Stimulated activated CD4-positive, alpha-beta T cell treated with anti-CD3 and anti-CD28 coated beads, Interleukin-1b, Interleukin-23, amount 100 ng/mL, for 1 hour (primary cell): Measurements from ENCODE around the gene SNAPC1.
"Not testable (repeated sequence)": the region's sequence is repeated elsewhere in the genome, so short reads cannot be mapped to it uniquely, and the experiment has no call there.

Experiments used
- DNase-seq, 2 donors: peaks; one replicate each; pipeline ENCODE4 v3.0.0-alpha.2; 2020; ENCODE audit warnings: low read depth in 2 of 2

The SNAPC1 gene

GRCh38 chr14:61761959-61762786, at the start of gene SNAPC1:
TSS of gene SNAPC1 (plus strand) at chr14:61762420. CDS start at chr14:61762461, 41 bp downstream.
- DNase-seq, result peak; percentile 93 to 94

GRCh38 chr14:61713724-61714437, 48.3 kb upstream of the SNAPC1 start:
- no peak for DNase-seq

DNA sequence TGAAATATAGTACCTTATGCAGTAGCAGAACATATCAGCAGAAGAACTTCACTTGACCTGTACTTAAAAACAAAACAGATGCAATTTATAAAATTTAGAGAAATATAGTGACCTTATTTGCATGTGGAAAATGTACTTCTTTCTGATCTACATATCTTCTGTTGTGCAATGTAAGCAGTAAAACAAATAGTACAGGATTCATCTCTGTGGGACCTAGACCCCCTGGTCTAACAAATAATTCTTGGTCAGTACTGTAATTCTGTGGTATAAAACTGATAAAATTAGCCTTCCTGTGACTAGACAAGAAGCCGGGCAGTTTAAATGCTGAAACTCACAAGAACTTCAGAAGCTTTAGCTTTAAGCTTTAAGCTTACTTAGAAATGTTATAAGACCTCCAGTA, 45.3 kb upstream of the SNAPC1 start:
- no peak for DNase-seq

GRCh38 chr14:61718039-61718438, 44.2 kb upstream of the SNAPC1 start:
- DNase-seq, result no peak

DNA sequence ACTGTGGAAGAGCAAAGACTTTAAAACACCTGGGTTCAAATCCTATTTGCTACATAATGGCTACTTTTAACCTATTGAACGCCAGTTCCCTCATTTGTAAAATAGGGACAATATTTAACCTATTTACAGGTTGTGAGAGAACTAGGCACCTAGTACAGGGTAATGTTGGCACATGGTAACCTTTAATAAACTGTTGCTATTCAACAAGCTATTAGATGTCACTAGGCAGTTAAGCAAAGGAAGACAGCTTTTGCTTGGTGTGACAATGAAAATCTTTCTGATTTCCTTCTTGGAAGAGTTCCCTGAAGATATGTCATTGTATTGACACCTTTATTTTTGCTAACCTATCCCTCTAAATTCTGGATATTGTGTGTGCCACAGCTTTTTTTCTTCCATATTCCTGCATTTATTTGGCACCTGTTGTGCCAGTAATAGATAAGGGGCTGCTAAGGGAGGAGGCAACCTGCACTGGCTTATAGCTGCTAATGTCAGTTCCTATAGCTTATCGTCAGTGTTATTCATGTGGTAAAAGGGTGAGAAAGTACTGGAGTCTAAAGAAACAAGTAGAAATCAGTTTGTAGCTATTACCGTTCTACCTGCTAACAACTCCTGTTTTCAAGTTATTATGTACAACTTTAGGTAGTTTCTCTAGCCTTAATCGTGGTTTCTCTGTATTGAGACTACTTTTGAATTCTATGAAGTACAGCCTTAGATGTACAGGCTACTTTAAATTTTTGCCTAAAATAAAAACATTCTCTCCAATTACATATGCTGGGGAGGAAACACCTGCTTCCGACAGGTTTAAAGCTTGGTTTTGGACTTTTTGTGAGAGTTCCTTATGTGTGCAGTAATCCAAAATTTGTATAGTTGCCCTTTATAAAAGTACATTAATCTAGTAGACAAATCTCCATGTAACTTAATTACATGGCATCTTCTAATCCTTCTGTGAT, 42.6 kb upstream of the SNAPC1 start:
- DNase-seq, result no peak

DNA sequence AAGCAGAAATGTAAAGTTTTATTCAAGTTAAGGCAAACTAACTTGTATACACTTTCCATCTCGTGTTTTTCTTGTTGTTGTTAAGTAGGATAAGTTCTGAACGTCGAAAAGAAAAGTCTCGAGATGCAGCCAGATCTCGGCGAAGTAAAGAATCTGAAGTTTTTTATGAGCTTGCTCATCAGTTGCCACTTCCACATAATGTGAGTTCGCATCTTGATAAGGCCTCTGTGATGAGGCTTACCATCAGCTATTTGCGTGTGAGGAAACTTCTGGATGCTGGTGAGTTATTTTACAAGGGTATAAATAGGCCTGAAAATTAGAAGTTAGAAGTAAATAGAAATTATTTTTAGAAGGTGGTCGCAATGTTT, 41.9 kb upstream of the SNAPC1 start:
- no peak for DNase-seq

GRCh38 chr14:61720741-61721140, 41.5 kb upstream of the SNAPC1 start:
- DNase-seq, result no peak

DNA sequence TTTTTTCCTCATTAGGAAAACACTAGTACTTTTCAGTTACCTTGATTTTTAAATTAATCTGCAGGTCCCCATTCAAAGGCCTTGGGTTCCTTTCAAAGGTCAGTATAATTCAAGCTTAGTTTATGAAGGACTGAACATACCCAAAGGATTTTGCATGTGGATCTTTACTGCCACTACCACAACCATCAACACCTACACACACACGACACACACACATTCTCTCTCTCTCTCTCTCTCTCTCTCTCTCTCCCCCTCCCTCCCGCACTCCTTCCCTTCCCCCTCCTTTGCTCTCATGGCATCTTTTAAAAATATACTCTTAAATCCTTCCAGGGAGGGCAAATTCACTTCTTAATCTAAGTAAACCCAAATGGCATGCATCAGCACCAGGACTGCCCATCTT, 38.1 kb upstream of the SNAPC1 start:
- no peak for DNase-seq

- no peak for DNase-seq
Observed at GRCh38 chr14:61726778-61727658, 35.2 kb upstream of the SNAPC1 start.

DNA sequence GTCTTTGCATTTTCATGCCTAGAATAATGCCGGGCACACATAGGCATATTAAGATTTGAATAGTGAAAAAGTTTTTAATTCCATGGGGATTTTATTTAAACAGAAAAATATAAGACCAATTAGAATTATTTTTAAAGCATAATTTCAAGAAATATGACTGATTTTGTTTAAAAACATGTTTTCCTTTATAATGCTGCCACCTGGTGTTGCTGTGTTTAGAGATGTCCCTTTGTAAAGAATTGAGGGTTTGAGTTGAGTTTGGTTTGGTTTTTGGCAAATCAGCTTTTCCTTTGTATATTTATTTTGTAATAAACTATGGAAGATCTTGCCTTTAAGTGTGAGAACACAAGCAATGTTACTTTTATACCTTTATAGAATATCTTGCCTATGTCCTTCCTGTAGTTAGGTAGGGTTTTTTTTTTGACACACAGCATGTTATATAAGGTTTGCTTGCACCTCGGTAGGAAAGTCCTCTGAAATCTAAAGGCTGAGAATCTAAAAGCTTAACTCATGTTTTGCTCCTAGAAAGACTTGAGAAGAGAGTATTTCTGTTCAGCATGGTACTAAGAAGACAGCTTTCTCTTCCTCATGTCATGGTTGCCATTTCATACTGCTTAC, 31.4 kb upstream of the SNAPC1 start:
- no peak for DNase-seq

DNA sequence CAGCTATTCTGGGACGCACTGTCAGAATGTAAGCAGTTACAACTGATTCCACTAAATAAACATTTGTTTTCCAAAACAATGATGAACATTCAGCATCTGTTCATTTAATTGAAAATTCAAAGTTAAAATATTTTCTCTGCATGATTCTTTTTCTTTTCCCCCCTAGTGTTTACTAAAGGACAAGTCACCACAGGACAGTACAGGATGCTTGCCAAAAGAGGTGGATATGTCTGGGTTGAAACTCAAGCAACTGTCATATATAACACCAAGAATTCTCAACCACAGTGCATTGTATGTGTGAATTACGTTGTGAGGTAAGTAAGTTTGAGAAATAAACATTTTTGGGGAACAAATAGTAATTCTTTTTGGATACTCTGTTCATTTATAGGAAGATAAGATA, 28.2 kb upstream of the SNAPC1 start:
- DNase-seq, result no peak

DNA sequence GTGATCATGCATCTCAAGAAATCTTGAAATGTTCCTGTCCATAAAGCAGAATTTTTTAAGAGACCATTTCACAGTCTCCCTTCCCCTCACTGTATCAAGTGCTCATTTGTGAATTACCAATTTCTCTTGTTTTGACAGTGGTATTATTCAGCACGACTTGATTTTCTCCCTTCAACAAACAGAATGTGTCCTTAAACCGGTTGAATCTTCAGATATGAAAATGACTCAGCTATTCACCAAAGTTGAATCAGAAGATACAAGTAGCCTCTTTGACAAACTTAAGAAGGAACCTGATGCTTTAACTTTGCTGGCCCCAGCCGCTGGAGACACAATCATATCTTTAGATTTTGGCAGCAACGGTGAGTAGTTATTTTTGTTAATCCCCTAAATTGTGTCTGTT, 25.5 kb upstream of the SNAPC1 start:
- no peak for DNase-seq

DNA sequence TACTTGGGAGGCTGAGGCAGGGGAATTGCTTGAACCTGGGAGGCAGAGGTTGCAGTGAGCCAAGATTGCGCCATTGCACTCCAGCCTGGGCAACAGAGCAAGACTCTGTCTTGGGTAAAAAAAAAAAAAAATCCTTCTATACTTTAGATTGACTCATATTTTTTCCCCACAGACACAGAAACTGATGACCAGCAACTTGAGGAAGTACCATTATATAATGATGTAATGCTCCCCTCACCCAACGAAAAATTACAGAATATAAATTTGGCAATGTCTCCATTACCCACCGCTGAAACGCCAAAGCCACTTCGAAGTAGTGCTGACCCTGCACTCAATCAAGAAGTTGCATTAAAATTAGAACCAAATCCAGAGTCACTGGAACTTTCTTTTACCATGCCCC, 24.3 kb upstream of the SNAPC1 start:
- DNase-seq, result no peak

DNA sequence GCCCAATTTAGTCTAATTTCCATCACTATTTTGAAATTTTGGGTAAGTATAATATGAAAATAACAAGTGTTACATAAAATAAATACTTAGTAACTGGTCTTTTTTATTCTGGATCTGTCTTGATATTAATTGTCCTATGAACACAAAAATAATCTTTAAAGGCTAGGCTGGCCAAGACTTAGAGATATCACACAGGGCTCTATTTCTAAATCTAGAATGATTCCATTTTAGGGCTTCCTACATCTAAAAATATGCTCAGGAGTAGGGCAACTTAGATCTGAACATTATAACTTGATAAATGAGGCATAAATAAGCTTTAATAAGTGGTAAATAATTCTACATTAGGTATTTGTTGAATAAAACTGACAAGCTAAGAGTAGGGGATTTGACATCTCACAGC, 23.1 kb upstream of the SNAPC1 start:
- DNase-seq, result no peak

DNA sequence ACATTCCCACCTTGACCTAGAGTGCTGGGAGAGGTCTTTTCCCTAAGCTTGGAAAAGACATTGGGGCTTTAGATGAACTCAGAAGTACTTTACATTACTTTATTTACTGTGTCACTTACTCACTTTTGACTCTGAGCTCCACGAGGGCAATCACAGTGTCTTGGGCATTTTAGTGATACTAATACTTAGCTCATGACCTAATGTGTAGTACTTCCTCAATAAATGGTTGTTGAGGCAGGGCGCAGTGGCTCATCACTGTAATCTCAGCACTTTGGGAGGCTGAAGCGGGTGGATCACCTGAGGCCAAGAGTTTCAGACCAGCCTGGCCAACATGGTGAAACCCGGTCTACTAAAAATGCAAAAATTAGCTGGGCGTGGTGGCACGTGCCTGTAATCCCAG, 19.8 kb upstream of the SNAPC1 start:
- no peak for DNase-seq

GRCh38 chr14:61744238-61744637, 18.0 kb upstream of the SNAPC1 start:
- no peak for DNase-seq

DNA sequence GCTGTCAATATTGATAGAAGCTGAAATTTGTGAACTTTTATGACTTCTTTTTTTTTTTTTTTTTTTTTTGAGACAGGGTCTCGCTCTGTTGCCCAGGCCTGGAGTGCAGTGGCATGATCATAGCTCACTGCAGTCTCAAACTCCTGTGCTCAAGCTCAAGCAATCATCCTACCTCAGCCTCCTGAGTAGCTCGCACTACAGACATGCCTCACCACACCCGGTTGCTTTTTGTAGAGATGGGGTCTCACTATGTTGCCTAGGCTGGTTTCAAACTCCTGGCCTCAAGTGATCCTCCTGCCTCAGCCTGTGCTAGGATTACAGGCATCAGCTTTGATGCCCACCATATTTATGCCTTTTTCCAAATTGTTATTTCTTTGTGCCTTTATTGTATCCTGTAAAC, 15.9 kb upstream of the SNAPC1 start:
- not testable (repeated sequence) for DNase-seq

- DNase-seq, result no peak
Observed at GRCh38 chr14:61746881-61747280, 15.3 kb upstream of the SNAPC1 start.

GRCh38 chr14:61747342-61747741, 14.9 kb upstream of the SNAPC1 start:
- no peak for DNase-seq

- no peak for DNase-seq
Observed at GRCh38 chr14:61749264-61749663, 13.0 kb upstream of the SNAPC1 start.

GRCh38 chr14:61749867-61750266, 12.4 kb upstream of the SNAPC1 start:
- no peak for DNase-seq
